Measurements from ENCODE around the gene CRYAA. TPM values are rescaled to one million over a fixed set of nuclear protein-coding genes. Genes with fewer than 3 reads are reported as not detected.
A peak's percentile ranks its signal among the peaks of the same experiment; 100 is the strongest.

CRYAA gene
- total RNA-seq, 1 donor from 2014 or later: not detected

DNA sequence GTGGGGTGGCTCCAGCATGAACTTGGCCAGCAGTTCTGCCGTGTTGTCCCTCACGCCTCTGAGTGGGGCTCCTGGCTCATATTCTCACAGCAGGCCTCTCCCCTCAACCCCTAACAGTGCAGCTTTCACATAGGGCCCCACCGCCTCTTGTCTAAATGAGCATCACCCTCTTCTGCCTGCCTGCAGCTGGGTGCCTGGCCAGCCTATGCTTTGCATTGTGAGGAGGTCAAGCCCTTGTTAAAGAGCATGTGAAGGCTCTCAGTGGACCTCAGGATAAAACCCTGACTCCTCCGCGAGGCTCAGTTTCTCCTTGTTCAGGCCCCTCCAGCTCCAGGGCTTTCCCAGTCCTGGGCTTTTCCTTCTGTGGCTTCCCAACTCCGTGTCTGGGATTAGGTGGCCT, 34.8 kb downstream of the CRYAA start:
- DNase-seq (ENCODE audit: low read depth): no peak

DNA sequence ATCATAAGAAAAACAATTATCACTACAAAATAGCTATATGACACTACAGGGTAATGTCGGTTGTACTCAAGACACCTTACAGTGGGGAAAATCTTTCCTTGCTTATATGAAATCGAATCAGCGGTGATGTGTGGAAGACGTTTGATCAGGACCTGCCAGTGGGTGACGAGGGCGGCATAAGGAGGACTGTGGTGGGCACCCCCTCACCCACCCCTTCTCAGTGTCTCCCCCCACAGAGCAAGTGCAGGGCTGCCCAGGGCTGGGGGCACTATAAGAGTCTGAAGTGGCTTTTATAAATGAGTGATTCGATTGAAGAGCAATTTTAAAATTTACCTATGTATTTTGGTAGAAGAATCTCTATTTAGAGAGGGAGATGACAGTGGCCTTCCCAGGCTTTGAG, 35.8 kb downstream of the CRYAA start:
- DNase-seq (ENCODE audit: low read depth): no peak

DNA sequence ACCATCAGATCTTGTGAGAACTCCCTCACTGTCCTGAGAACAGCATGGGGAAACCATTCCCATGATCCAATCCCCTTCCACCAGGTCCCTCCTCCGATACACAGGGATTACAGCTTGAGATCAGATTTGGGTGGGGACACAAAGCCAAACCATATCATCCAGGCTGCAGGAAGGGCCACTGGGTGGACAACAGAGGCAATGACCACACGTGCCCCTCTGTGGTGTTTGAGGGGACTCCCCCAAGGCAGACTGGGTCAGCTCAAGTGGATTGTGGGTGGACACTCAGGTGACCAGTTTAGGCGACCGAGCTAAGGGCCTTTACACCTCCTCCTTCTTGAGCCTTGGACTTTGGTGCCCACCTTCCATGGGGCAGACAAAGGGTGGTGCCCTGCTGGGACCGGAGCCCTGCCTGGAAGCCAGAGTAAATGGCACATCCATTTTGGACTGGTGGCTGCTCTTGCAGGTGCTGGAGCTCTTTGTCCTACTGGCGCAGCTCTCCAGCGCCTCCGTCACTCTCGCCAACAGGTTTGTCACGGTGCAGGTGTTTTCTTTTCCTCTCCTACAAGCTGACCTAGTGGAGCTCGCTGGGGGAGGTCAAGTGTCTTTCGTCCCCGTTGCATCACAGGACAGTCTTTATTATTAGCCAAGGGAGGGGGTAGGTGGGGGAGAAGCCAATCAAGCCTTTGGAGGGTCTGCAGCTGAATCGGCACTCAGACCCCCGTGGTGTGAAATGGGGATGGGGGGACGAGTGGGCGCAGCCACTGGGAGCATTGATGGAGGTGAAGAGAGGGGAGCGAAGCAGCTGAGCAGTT, 37.6 kb downstream of the CRYAA start:
- DNase-seq (ENCODE audit: low read depth): no peak

DNA sequence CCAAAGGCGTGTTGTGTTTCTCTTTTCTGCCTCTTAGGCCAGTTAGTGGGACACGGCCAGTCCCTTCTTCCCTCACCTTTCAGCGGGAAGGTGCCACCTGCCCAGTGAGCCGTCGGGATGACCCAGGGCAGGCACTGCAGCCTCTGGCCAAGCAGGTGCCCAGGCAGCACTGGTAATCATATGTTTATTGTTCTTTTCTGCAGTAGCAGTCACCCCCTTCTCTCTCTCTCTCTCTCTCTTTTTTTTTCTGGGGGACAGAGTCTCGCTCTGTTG, 38.2 kb downstream of the CRYAA start:
- no peak for DNase-seq (ENCODE audit: low read depth)

DNA sequence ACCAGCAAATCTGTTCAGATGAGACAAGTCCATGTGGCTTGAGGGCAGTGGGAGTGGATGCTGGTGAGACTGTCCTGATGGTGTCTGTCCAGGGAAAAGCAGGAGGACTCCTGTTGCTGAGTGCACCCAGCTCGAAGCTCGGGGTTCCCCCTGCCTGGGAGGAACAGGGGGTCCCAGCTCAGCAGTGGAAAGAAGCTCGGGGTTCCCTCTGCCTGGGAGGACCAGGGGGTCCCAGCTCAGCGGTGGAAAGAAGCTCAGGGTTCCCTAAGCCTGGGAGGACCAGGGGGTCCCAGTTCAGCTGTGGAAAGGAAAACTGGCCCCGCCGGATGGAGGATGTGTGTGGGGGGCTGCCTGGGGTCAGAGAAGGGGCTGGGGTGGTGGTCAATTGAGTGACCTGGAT, 39.1 kb downstream of the CRYAA start:
- DNase-seq (ENCODE audit: low read depth): no peak

GRCh38 chr21:43208561-43209332, 39.9 kb downstream of the CRYAA start:
- DNase-seq (ENCODE audit: low read depth): no peak

DNA sequence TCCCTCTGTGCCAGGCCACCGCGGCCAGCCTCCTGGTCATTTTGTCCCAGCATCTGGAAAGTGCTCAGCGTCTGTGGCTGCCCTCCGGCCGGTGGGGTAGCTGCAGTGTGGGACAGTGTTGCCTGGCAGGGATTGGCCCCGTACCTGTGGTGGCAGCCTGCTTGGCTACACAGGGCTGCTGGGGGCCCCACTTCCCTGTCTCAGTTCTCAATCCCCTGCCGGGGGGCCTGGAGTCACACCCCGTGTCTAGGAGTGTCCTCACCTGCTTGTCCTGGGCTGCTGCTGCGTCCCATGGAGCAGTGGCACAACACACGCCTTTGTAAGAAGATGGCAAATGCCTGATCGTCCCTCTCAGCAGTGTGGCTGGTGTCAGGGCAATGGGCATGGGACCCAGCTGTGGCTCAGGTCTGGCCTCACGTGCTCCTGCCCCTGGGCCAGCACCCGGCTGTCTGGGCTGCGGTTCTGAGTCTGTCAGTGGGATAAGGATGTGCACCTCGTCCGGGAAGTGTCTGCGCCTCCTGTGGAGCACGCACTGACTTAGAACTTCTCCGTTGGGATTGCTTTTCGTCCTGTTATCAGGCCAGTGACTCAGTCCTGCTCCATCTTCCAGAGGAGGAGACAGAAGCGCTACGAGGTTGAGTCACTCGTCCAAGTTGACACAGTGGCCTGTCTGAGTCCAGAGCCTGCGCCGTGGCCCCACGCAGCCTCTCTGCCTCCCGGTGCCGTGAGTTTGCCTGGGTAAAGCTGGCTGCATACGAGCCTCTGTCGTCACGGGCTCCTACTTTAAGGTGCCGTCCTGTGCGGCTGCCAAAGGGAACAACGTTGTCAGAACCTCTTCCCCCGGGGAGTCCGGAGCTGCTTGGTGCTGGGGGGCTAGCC, 41.0 kb downstream of the CRYAA start:
- DNase-seq (ENCODE audit: low read depth): no peak

DNA sequence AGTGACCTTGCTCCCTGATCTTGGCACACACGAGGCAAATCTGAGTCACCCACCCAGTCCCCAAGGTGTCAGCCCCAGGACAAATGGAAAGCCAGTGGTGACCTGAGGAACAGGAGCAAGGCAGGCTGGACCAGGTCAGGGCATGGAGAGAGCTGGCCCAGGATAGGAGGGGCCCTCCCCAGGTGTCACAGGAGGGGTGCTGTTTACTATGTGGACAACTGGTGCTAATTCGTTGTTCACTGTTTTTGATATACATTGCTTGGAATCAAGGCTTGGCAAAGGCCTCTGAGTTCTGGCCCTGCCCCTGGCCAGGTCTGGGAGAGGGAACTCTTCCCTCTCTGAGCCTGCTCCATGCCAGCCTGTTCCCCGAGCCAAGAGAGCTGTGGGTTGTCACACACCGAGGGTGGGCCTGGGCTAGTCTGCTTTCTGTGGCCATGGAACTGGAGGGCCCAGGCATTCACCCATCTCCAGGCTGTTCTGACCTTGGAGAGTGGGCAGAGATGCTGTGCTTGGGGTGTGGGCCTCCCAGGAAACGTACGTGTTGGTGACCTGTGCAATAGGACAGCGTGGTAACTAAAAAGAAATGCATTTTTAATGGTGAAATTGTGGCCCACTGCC, 41.8 kb downstream of the CRYAA start:
- DNase-seq (ENCODE audit: low read depth): no peak

- peak; percentile 42 for DNase-seq (ENCODE audit: low read depth)
Observed at GRCh38 chr21:43211072-43211759, 42.4 kb downstream of the CRYAA start.

DNA sequence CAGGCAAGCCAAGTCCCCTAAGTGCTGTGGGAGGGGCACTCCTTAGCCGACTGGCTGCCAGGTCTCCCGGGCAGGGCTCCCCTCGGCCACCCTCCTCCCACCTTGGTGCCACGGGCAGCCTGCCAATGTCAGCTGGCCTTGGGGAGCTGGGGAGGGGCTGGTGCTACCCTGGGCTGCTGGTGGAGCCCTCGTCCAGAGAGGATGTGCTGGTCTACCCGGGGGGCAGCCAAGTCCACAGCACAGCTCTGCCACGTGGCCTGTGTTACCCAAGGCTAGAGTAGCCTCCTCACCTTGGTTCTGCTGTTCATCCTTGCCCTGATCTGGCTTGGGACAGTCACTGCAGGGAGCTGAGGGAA, 42.9 kb downstream of the CRYAA start:
- no peak for DNase-seq (ENCODE audit: low read depth)

Other genes starting within 250 kb of the CRYAA start
- not detected in 2 replicates for gene ERVH48-1, start 243.4 kb upstream of the CRYAA start, total RNA-seq
- gene PKNOX1, start 194.4 kb upstream of the CRYAA start, total RNA-seq: 14.1 and 26.4 TPM in 2 replicates
- gene CBS, start 93.2 kb upstream of the CRYAA start, total RNA-seq: 24.5 and 90.7 TPM in 2 replicates
- gene U2AF1, start 61.4 kb upstream of the CRYAA start, total RNA-seq: 11.1 and 34.3 TPM in 2 replicates